Tibial nerve (tissue), 3 donors: Measurements from ENCODE around the gene DRAXIN.

Experiments
- CTCF ChIP-seq, 5 experiments: fragments of 200-600 bp in 3 of 5; fragments of 450-650 bp in 2 of 5; sonication (generic) in 3 of 5; IDR thresholded peaks; one replicate each; pipeline ENCODE4 v1.5.1; 2016 to 2019; ENCODE audit warnings: antibody characterized with exemption in 5 of 5, mild to moderate bottlenecking in 3 of 5, moderate library complexity in 2 of 5
- POLR2A ChIP-seq, 2 donors: fragments of 450-650 bp; IDR thresholded peaks; one replicate each; pipeline ENCODE4 v1.6.1; 2017; ENCODE audit warnings: antibody characterized with exemption in 2 of 2, mild to moderate bottlenecking in 2 of 2, moderate library complexity in 2 of 2

GRCh38 chr1:11735531-11735853 lies 44.0 kb downstream of the DRAXIN start:
- TF ChIP-seq CTCF (IDR thresholded peaks at IDR 0.05) = no peak
- TF ChIP-seq POLR2A (IDR thresholded peaks at IDR 0.05) = no peak
